Duodenal mucosa (tissue), 2 donors: Measurements from ENCODE around the gene ADGRA3.

Experiments
- H3K27ac ChIP-seq: one replicate; pipeline ENCODE4 v1.7.0; 2013; ENCODE audit warnings: low read depth, low read length
- H3K27me3 ChIP-seq, 2 donors: one replicate each; pipeline ENCODE4 v1.7.0; 2013; ENCODE audit warnings: low read length in 2 of 2, control low read depth in 1 of 2; ENCODE audit not compliant: insufficient read depth in 2 of 2, control insufficient read depth in 1 of 2
- H3K36me3 ChIP-seq, 2 donors: one replicate each; pipeline ENCODE4 v1.7.0; 2013; ENCODE audit warnings: low read length in 2 of 2, control low read depth in 1 of 2; ENCODE audit not compliant: insufficient read depth in 2 of 2, control insufficient read depth in 1 of 2
- H3K4me1 ChIP-seq, 2 donors: one replicate each; pipeline ENCODE4 v1.7.0; 2013; ENCODE audit warnings: low read length in 2 of 2, control low read depth in 1 of 2; ENCODE audit not compliant: insufficient read depth in 2 of 2, control insufficient read depth in 1 of 2
- H3K4me3 ChIP-seq, 2 donors: one replicate each; pipeline ENCODE4 v1.7.0; 2013; ENCODE audit warnings: low read length in 2 of 2, low read depth in 1 of 2
- H3K9ac ChIP-seq, 2 donors: one replicate each; pipeline ENCODE4 v1.7.0; 2013; ENCODE audit warnings: low read length in 2 of 2, low read depth in 1 of 2
- H3K9me3 ChIP-seq, 2 donors: one replicate each; pipeline ENCODE4 v1.7.0; 2013; ENCODE audit warnings: low read length in 2 of 2, control low read depth in 1 of 2; ENCODE audit not compliant: control insufficient read depth in 1 of 2

Gene ADGRA3

DNA sequence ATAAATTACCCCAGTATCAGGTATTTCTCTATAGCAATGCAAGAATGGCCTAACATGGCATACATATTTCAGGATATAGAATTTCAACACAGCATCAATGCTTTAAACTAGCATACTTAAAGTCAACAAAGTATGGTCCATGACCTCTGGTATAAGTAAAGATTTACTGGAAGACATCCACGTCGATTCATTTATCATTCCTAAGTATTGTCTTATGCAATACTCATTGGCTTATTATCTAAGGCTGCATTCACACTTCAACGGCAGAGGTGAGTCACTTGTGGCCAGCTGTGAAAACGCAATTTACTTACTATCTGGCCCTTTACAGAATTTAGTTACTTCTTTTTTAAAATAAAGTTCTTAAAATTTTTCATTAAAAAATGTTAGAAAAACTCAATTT lies 42.6 kb downstream of the ADGRA3 start:
- Histone ChIP-seq H3K4me3 (no peak overlapping the region), H3K27ac (no peak overlapping the region), H3K9me3 (no peaks in the 10 kb centered on the region), H3K9ac (no peak overlapping the region), H3K27me3 (no peaks in the 10 kb centered on the region), H3K36me3 (no peaks in the 10 kb centered on the region), H3K4me1 (peaks cover 0 to 5% of the 10 kb centered on the region in 2 donors)

DNA sequence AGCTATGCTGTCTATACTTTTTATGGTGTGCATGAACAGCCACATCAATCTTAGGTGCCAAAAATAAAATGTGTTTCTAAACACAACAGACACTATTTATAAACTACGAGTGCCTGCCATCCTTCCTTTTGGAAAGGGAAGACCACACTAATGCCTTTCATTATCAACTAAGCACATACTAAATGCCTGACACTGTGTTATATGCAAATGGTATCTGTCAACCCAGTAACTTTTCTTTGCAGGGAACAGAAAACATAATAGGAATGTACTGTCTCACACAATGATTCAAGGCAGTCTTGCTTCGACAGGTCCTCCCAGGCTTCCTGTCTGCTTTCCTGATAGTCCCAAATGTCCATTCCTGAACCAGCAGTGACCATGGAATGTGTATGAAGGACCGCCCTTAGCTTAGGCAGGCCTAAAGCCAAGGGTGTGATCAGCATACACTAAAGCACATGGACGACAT lies 43.8 kb downstream of the ADGRA3 start:
- H3K27ac ChIP-seq: no peak overlapping the region
- no peaks in the 10 kb centered on the region for H3K4me1 ChIP-seq
- H3K9ac ChIP-seq: no peak overlapping the region

DNA sequence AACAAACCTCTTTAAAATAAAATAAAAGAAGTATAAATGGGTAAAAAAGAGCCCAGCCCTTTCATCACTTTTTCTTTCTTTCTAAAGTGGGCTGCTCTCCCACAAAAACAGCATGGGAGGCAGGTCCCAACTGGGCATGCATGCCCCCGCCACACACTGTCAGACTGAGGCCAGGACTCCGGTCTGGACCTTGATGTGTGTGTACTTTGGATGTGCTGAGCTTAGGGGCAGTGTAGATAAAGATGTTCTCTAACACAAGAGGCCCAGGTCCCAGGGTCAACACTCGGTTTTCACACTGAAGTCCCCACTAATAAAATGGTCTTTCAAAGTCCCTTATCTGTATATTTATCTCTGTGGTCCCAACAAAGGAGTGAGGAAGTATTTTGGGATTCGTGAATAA lies 44.4 kb downstream of the ADGRA3 start:
- no peaks in the 10 kb centered on the region for H3K4me1 ChIP-seq
- no peak overlapping the region for H3K9ac ChIP-seq
- no peaks in the 10 kb centered on the region for H3K9me3 ChIP-seq
- no peaks in the 10 kb centered on the region for H3K36me3 ChIP-seq
- H3K4me3 ChIP-seq: no peak overlapping the region
- H3K27ac ChIP-seq: no peak overlapping the region
- no peaks in the 10 kb centered on the region for H3K27me3 ChIP-seq

More for the DNA sequence above, 43.8 kb downstream of the ADGRA3 start:
- no peaks in the 10 kb centered on the region for H3K27me3 ChIP-seq
- no peaks in the 10 kb centered on the region for H3K36me3 ChIP-seq
- no peak overlapping the region for H3K4me3 ChIP-seq
- no peaks in the 10 kb centered on the region for H3K9me3 ChIP-seq

DNA sequence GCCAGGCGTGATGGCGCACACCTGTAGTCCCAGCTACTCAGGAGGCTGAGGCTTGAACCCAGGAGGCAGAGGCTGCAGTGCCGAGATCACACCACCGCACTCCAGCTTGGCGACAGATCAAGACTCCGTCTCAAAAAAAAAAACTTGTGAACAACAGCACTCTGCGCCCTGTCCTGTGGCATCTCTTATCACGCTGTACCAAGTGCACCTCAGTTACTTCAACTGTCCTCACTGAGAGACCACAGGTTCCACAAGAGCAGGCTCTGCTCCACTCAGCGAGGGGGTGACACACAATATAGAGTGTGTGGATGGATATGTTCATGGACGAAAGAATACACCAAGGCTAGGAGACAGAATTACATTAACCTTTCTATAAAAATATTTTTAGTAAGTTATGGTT lies 49.3 kb downstream of the ADGRA3 start:
- Histone ChIP-seq H3K4me3 (no peak overlapping the region), H3K9me3 (no peaks in the 10 kb centered on the region), H3K27ac (no peak overlapping the region), H3K36me3 (no peaks in the 10 kb centered on the region), H3K4me1 (no peaks in the 10 kb centered on the region), H3K9ac (no peak overlapping the region), H3K27me3 (no peaks in the 10 kb centered on the region)

DNA sequence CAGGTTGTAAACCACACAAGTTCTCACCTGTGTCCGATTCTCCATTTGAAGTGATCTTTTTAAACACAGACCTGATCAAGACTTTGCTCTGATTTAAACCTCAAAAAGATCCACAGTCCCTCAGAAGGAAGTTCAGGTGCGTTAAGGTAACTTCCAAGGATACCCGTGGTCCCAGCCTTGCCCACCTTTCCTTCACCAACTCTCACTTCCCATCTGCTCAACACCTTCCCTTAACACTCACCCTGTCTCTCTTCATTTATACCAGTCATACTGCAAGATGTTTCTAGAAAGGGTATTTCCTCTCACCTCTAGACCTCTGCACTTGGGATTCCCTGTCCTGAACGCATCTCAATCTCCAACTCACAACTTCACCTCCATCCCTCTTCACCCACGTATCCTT lies 49.9 kb downstream of the ADGRA3 start:
- Histone ChIP-seq H3K27me3 (no peaks in the 10 kb centered on the region), H3K4me3 (no peak overlapping the region), H3K4me1 (no peaks in the 10 kb centered on the region), H3K27ac (no peak overlapping the region), H3K36me3 (no peaks in the 10 kb centered on the region), H3K9me3 (no peaks in the 10 kb centered on the region), H3K9ac (no peak overlapping the region)

DNA sequence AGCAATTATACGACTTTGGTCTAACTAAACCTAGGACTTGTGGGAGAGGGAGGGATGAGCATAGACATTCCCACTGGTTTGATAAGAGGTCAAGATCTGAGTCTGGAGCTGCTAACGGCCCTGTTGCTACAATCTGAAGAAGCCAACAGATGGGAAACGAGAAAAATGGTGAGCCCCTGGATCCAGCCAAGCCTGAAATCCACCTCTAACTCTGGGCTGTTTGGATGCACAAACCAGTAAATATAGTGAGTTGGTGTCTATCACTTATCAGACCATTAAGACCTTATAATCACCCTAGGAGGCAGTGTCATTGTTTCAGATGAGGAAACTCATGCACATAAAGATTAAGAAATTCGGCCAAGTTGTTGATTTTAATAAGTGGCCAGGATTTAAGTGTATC lies 50.5 kb downstream of the ADGRA3 start:
- no peaks in the 10 kb centered on the region for H3K27me3 ChIP-seq
- H3K27ac ChIP-seq: no peak overlapping the region
- H3K4me1 ChIP-seq: peaks cover 0 to 5% of the 10 kb centered on the region in 2 donors
- H3K9me3 ChIP-seq: no peaks in the 10 kb centered on the region
- no peak overlapping the region for H3K4me3 ChIP-seq
- no peaks in the 10 kb centered on the region for H3K36me3 ChIP-seq
- no peak overlapping the region for H3K9ac ChIP-seq

DNA sequence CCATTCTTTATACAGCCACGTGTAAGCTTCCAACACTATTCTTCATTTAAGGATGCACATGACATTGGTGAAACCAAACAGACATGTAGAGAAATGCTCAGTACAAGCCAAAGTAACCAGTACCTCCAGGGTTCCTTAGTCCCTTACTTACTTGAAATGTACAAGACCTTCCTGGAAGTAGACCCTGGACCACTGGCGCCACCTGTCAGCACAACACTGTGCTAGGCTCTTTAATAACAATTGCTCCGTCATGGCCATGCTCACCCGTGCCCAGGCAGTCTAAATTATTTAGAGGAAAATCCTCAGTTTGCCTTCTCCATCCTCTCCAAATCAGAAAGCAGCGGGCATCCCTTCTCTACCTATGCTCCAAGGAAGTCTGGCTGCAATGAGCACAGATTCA lies 52.7 kb downstream of the ADGRA3 start:
- no peaks in the 10 kb centered on the region for H3K27me3 ChIP-seq

DNA sequence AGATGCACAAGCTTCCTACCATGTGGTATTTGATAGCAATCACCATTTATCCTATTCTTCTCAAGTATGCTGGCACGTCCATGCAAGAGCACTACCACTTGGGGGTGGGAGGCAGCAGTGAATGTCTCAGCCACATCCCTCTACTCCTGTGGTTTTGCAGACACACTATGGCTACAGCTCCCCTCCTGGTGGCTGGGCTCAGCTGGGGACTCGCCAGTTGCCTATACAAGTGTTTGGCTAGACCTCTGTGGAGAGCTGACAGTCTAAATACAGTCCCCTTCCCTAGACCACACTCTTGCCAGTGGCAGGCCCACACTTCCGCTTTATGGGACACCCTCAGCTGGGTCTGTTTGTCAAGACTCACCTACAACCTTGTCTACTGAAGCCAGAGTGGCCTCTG lies 53.2 kb downstream of the ADGRA3 start:
- Histone ChIP-seq H3K36me3 (no peaks in the 10 kb centered on the region), H3K4me3 (no peak overlapping the region), H3K9me3 (no peaks in the 10 kb centered on the region), H3K27me3 (no peaks in the 10 kb centered on the region), H3K9ac (no peak overlapping the region), H3K27ac (no peak overlapping the region), H3K4me1 (peaks cover 0 to 15% of the 10 kb centered on the region in 2 donors)

More for the DNA sequence above, 52.7 kb downstream of the ADGRA3 start:
- no peak overlapping the region for H3K4me3 ChIP-seq
- H3K4me1 ChIP-seq: peaks cover 0 to 13% of the 10 kb centered on the region in 2 donors
- no peaks in the 10 kb centered on the region for H3K9me3 ChIP-seq
- H3K9ac ChIP-seq: no peak overlapping the region
- no peak overlapping the region for H3K27ac ChIP-seq
- no peaks in the 10 kb centered on the region for H3K36me3 ChIP-seq

DNA sequence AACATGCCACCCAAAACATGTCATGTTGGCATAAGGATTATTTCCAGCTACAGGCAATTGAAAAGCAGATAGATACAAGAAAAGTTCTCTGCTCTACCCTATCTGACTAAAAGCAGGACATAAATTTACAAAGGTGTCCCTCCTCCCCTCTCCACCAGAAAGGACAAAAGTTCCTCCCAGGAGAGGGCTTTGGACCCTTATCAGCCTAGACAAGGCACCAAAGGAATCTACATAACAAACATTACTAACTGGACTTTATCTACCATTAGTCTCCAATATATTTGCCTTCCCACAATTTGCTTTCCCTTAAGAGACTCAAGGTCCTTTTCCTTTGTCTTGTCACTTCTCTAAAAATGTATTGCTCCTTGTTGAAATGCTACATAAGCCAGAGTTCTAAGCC lies 55.6 kb downstream of the ADGRA3 start:
- Histone ChIP-seq H3K9me3 (no peaks in the 10 kb centered on the region), H3K4me1 (peaks cover 0 to 15% of the 10 kb centered on the region in 2 donors), H3K9ac (no peak overlapping the region), H3K27me3 (no peaks in the 10 kb centered on the region), H3K27ac (no peak overlapping the region), H3K4me3 (no peak overlapping the region), H3K36me3 (no peaks in the 10 kb centered on the region)

DNA sequence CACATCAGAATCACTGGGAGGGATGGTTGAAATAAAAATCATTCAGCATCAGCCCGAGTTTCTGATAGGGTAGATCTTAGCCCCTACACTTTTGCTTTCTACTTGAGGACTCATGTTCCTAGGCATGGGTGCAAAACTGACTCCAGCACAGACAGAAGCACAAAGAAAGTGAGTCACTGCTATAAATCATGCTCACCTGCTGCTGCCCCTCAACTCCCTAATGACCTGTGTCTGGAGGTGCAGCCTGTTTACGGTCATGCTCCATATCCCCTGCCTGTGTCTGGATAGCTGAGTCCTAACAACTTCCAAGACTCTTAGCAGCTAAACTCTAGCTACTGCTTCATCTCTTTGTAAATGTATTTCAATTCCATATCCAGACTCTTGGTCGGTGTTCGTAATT lies 57.8 kb downstream of the ADGRA3 start:
- H3K27ac ChIP-seq: no peak overlapping the region

DNA sequence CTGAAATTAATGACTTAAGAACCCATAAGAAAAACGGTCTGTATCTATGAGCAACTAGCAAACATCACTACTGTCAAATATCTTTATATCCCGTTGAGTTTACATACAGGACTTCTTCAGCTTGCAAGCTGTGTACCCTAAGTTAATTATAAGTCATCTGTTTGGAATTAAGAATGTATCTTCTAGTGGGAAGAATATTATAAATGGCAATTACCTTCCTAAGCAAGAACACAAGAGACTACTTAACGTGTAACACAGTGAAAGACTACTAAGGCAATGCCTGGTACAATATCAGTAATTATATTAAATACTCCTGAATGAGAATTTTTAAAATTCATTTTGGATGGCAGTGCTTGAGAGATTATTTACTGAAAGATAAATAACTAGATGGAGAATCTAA lies 58.5 kb downstream of the ADGRA3 start:
- Histone ChIP-seq H3K27me3 (no peaks in the 10 kb centered on the region), H3K4me3 (no peak overlapping the region), H3K27ac (no peak overlapping the region)

More for the DNA sequence above, 57.8 kb downstream of the ADGRA3 start:
- H3K36me3 ChIP-seq: no peaks in the 10 kb centered on the region
- no peaks in the 10 kb centered on the region for H3K9me3 ChIP-seq
- no peak overlapping the region for H3K4me3 ChIP-seq
- peaks cover 5 to 24% of the 10 kb centered on the region in 2 donors for H3K4me1 ChIP-seq
- H3K27me3 ChIP-seq: no peaks in the 10 kb centered on the region
- H3K9ac ChIP-seq: no peak overlapping the region

More for the DNA sequence above, 58.5 kb downstream of the ADGRA3 start:
- Histone ChIP-seq H3K9me3 (no peaks in the 10 kb centered on the region), H3K9ac (no peak overlapping the region), H3K36me3 (no peaks in the 10 kb centered on the region), H3K4me1 (peaks cover 5 to 24% of the 10 kb centered on the region in 2 donors)
